Cortex of kidney (tissue), 1 donor: ENCODE data around the gene ADRB2.
"Not testable (repeated sequence)": the region's sequence is repeated elsewhere in the genome, so short reads cannot be mapped to it uniquely, and the experiment has no call there.

Experiments used
- DNase-seq: peaks from one replicate; lab custom pipeline; 2025; lab: John Stamatoyannopoulos, UW

The ADRB2 gene

GRCh38 chr5:148826053-148826738 is at the start of gene ADRB2:
ADRB2 (plus strand) TSS chr5:148826611; CDS start chr5:148826832, 221 bp downstream.
- peak; percentile 37 for DNase-seq

- DNase-seq = no peak
Observed at GRCh38 chr5:148776780-148777179, 49.6 kb upstream of the ADRB2 start.

GRCh38 chr5:148778882-148779281 is 47.5 kb upstream of the ADRB2 start:
- no peak for DNase-seq

- no peak for DNase-seq
Observed at GRCh38 chr5:148780711-148781110, 45.7 kb upstream of the ADRB2 start.

GRCh38 chr5:148781766-148782165 is 44.6 kb upstream of the ADRB2 start:
- no peak for DNase-seq

- DNase-seq = no peak
Observed at GRCh38 chr5:148785223-148785622, 41.2 kb upstream of the ADRB2 start.

- DNase-seq = no peak
Observed at GRCh38 chr5:148786456-148786855, 40.0 kb upstream of the ADRB2 start.

- no peak for DNase-seq
Observed at GRCh38 chr5:148788636-148789035, 37.8 kb upstream of the ADRB2 start.

- DNase-seq = no peak
Observed at GRCh38 chr5:148790545-148791333, 35.7 kb upstream of the ADRB2 start.

GRCh38 chr5:148791334-148791667 is 35.1 kb upstream of the ADRB2 start:
- DNase-seq = no peak

GRCh38 chr5:148791696-148792095 is 34.7 kb upstream of the ADRB2 start:
- DNase-seq = no peak

- DNase-seq = no peak
Observed at GRCh38 chr5:148792744-148793143, 33.7 kb upstream of the ADRB2 start.

GRCh38 chr5:148793261-148793660 is 33.1 kb upstream of the ADRB2 start:
- no peak for DNase-seq

GRCh38 chr5:148794275-148794674 is 32.1 kb upstream of the ADRB2 start:
- DNase-seq = no peak

GRCh38 chr5:148794729-148795561 is 31.5 kb upstream of the ADRB2 start:
- no peak for DNase-seq

GRCh38 chr5:148796936-148797335 is 29.5 kb upstream of the ADRB2 start:
- no peak for DNase-seq

GRCh38 chr5:148798786-148799185 is 27.6 kb upstream of the ADRB2 start:
- no peak for DNase-seq

GRCh38 chr5:148799737-148800527 is 26.5 kb upstream of the ADRB2 start:
- no peak for DNase-seq

- DNase-seq = no peak
Observed at GRCh38 chr5:148801682-148802276, 24.6 kb upstream of the ADRB2 start.

- not testable (repeated sequence) for DNase-seq
Observed at GRCh38 chr5:148803451-148803850, 23.0 kb upstream of the ADRB2 start.

- DNase-seq = no peak
Observed at GRCh38 chr5:148804393-148804792, 22.0 kb upstream of the ADRB2 start.
